ENCODE measurements around the gene ASAP3.

- 0 out of 4 replicates have a peak, but pooled peaks of 1 of the 2 experiments have one; percentile 14 for TF ChIP-seq REST (IDR thresholded peaks at IDR 0.05; ENCODE audit: insufficient read depth in 1 of 2, low read depth in 2 of 2, low read length in 2 of 2)
- peak; percentile 72; the same call in 1 of the 2 replicates for TF ChIP-seq POLR2AphosphoS5 (IDR thresholded peaks at IDR 0.05; ENCODE audit: low read depth, low read length)
- peak; percentile 62 for TF ChIP-seq FOXP2 (optimal IDR thresholded peaks at IDR 0.05; ENCODE audit: borderline replicate concordance, extremely low read depth, extremely low read length, insufficient read depth)
Measured at GRCh38 chr1:23530747-23531561, 47.0 kb upstream of the ASAP3 start, which contains the start of gene E2F2.
